ENCODE measurements around the gene ST8SIA1.

The ST8SIA1 gene

DNA sequence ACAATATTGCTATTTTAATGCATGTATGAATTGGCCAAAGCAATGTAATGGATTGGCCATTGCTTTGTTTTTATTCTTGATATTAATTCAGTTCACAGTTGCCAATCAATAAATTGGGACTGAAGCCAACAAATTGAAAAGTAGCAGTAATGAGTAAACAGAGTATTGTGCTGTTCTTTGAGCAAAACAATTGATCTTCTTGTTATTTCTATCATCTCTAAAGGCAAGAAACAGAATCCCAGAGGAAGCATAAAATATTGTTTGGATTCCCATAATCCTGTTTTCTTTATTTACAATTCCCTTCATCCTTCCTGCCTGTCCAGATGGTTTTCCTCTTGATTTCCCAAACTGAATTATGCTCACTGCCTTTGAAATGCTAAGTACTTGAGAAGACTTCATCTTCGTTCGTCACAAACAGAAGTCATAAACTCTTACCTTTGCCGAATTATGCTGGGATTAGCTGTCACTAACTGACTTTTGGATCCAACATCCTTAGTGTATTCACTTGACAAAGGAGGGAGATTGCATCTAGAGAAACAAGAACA is 85.9 kb downstream of the ST8SIA1 start:
- TF ChIP-seq ZNF274 (IDR thresholded peaks at IDR 0.05; ENCODE audit: low read depth, low read length): no peak
- no peak for TF ChIP-seq YY1 (IDR thresholded peaks at IDR 0.05; ENCODE audit: insufficient read depth, insufficient read length)
- TF ChIP-seq SUZ12 (IDR thresholded peaks at IDR 0.05; ENCODE audit: extremely low read depth, insufficient read depth, insufficient read length): no peak
- no peaks in the 10 kb centered on the region for H3K4me1 ChIP-seq (ENCODE audit: insufficient read depth, insufficient read length)
- no peak for DNase-seq (ENCODE audit: low read depth, low spot score)
- H3K9me3 ChIP-seq (ENCODE audit: insufficient read depth, low read length): no peaks in the 10 kb centered on the region
- no peak overlapping the region for H3K4me3 ChIP-seq (ENCODE audit: insufficient read length, low read depth)
- H3K27me3 ChIP-seq (ENCODE audit: insufficient read depth, insufficient read length): no peaks in the 10 kb centered on the region
- H3K9ac ChIP-seq (ENCODE audit: insufficient read length, low read depth): no peak overlapping the region
- H3K36me3 ChIP-seq (ENCODE audit: insufficient read depth, insufficient read length, low read length): no peaks in the 10 kb centered on the region

- TF ChIP-seq ZNF274 (IDR thresholded peaks at IDR 0.05; ENCODE audit: low read depth, low read length) (no peak), YY1 (IDR thresholded peaks at IDR 0.05; ENCODE audit: insufficient read depth, insufficient read length) (no peak), SUZ12 (IDR thresholded peaks at IDR 0.05; ENCODE audit: extremely low read depth, insufficient read depth, insufficient read length) (no peak)
- Histone ChIP-seq H3K27me3 (ENCODE audit: insufficient read depth, insufficient read length) (no peaks in the 10 kb centered on the region), H3K4me1 (ENCODE audit: insufficient read depth, insufficient read length) (no peaks in the 10 kb centered on the region)
Measured at GRCh38 chr12:22248121-22248520, 86.4 kb downstream of the ST8SIA1 start.

GRCh38 chr12:22246217-22246846 is 88.2 kb downstream of the ST8SIA1 start:
- no peaks in the 10 kb centered on the region for H3K36me3 ChIP-seq (ENCODE audit: insufficient read depth, insufficient read length, low read length)
- no peaks in the 10 kb centered on the region for H3K9me3 ChIP-seq (ENCODE audit: insufficient read depth, low read length)
- H3K27me3 ChIP-seq (ENCODE audit: insufficient read depth, insufficient read length): no peaks in the 10 kb centered on the region
- no peaks in the 10 kb centered on the region for H3K4me1 ChIP-seq (ENCODE audit: insufficient read depth, insufficient read length)
- H3K4me3 ChIP-seq (ENCODE audit: insufficient read length, low read depth): no peak overlapping the region
- no peak overlapping the region for H3K9ac ChIP-seq (ENCODE audit: insufficient read length, low read depth)
- TF ChIP-seq SUZ12 (IDR thresholded peaks at IDR 0.05; ENCODE audit: extremely low read depth, insufficient read depth, insufficient read length) (no peak), YY1 (IDR thresholded peaks at IDR 0.05; ENCODE audit: insufficient read depth, insufficient read length) (no peak), ZNF274 (IDR thresholded peaks at IDR 0.05; ENCODE audit: low read depth, low read length) (no peak)
- no peak for DNase-seq (ENCODE audit: low read depth, low spot score)

More at GRCh38 chr12:22248121-22248520, 86.4 kb downstream of the ST8SIA1 start:
- Histone ChIP-seq H3K9ac (ENCODE audit: insufficient read length, low read depth) (no peak overlapping the region), H3K4me3 (ENCODE audit: insufficient read length, low read depth) (no peak overlapping the region), H3K36me3 (ENCODE audit: insufficient read depth, insufficient read length, low read length) (no peaks in the 10 kb centered on the region), H3K9me3 (ENCODE audit: insufficient read depth, low read length) (no peaks in the 10 kb centered on the region)
- DNase-seq (ENCODE audit: low read depth, low spot score): no peak

DNA sequence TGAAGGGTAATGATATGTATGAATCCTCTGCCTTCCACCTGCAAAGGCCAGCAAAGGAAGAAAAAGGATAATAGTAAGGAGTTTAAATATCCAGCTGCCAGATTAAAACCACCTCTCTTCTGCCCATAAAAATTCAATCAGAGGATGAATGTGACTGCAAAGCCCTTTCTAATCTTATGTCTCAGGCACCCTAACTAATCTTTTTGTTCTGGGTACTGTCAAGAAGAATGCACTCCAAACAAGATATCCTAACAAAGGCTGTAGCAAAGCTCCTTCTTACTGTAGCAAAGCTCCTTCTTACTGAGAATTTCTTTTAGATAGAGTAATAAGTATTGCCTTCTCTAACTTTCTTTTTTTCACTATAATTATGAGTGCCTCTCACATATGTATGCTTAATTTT is 91.8 kb downstream of the ST8SIA1 start:
- TF ChIP-seq ZNF274 (IDR thresholded peaks at IDR 0.05; ENCODE audit: low read depth, low read length) (no peak), SUZ12 (IDR thresholded peaks at IDR 0.05; ENCODE audit: extremely low read depth, insufficient read depth, insufficient read length) (no peak), YY1 (IDR thresholded peaks at IDR 0.05; ENCODE audit: insufficient read depth, insufficient read length) (no peak)
- H3K9ac ChIP-seq (ENCODE audit: insufficient read length, low read depth): no peak overlapping the region
- DNase-seq (ENCODE audit: low read depth, low spot score): no peak
- no peaks in the 10 kb centered on the region for H3K4me1 ChIP-seq (ENCODE audit: insufficient read depth, insufficient read length)
- H3K4me3 ChIP-seq (ENCODE audit: insufficient read length, low read depth): no peak overlapping the region
- no peaks in the 10 kb centered on the region for H3K36me3 ChIP-seq (ENCODE audit: insufficient read depth, insufficient read length, low read length)
- no peaks in the 10 kb centered on the region for H3K27me3 ChIP-seq (ENCODE audit: insufficient read depth, insufficient read length)
- H3K9me3 ChIP-seq (ENCODE audit: insufficient read depth, low read length): no peaks in the 10 kb centered on the region

GRCh38 chr12:22238211-22238610 is 96.3 kb downstream of the ST8SIA1 start:
- no peaks in the 10 kb centered on the region for H3K27me3 ChIP-seq (ENCODE audit: insufficient read depth, insufficient read length)

GRCh38 chr12:22234561-22234960 is 99.9 kb downstream of the ST8SIA1 start:
- H3K36me3 ChIP-seq (ENCODE audit: insufficient read depth, insufficient read length, low read length): no peaks in the 10 kb centered on the region
- TF ChIP-seq YY1 (IDR thresholded peaks at IDR 0.05; ENCODE audit: insufficient read depth, insufficient read length): no peak
- no peak for TF ChIP-seq SUZ12 (IDR thresholded peaks at IDR 0.05; ENCODE audit: extremely low read depth, insufficient read depth, insufficient read length)
- TF ChIP-seq ZNF274 (IDR thresholded peaks at IDR 0.05; ENCODE audit: low read depth, low read length): no peak
- H3K27me3 ChIP-seq (ENCODE audit: insufficient read depth, insufficient read length): no peaks in the 10 kb centered on the region
- H3K9ac ChIP-seq (ENCODE audit: insufficient read length, low read depth): no peak overlapping the region
- H3K9me3 ChIP-seq (ENCODE audit: insufficient read depth, low read length): no peaks in the 10 kb centered on the region
- no peaks in the 10 kb centered on the region for H3K4me1 ChIP-seq (ENCODE audit: insufficient read depth, insufficient read length)
- H3K4me3 ChIP-seq (ENCODE audit: insufficient read length, low read depth): no peak overlapping the region
- DNase-seq (ENCODE audit: low read depth, low spot score): no peak

More at GRCh38 chr12:22238211-22238610, 96.3 kb downstream of the ST8SIA1 start:
- no peaks in the 10 kb centered on the region for H3K4me1 ChIP-seq (ENCODE audit: insufficient read depth, insufficient read length)
- no peaks in the 10 kb centered on the region for H3K9me3 ChIP-seq (ENCODE audit: insufficient read depth, low read length)
- H3K36me3 ChIP-seq (ENCODE audit: insufficient read depth, insufficient read length, low read length): no peaks in the 10 kb centered on the region
- no peak overlapping the region for H3K4me3 ChIP-seq (ENCODE audit: insufficient read length, low read depth)
- no peak overlapping the region for H3K9ac ChIP-seq (ENCODE audit: insufficient read length, low read depth)
- DNase-seq (ENCODE audit: low read depth, low spot score): no peak
- TF ChIP-seq ZNF274 (IDR thresholded peaks at IDR 0.05; ENCODE audit: low read depth, low read length) (no peak), SUZ12 (IDR thresholded peaks at IDR 0.05; ENCODE audit: extremely low read depth, insufficient read depth, insufficient read length) (no peak)

DNA sequence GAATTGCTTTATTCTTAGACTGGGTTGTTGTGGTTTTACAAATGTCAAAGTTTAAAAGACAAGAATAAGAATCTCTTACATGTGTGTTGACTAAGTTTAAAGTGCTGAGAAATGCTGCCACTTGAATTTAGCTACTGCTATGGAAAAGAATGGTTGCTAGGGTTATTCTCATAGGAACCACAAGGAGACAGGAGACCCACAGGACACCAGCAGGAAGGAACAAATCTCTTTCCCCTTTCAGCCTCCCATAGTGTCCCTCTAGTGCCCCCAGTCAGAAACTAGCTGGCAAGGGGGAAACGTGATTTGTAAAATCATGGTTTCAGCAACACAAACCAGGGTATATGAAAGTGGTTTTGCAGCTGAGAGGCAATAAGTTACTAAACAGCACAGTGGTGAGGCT is 102.7 kb downstream of the ST8SIA1 start:
- TF ChIP-seq YY1 (IDR thresholded peaks at IDR 0.05; ENCODE audit: insufficient read depth, insufficient read length) (no peak), SUZ12 (IDR thresholded peaks at IDR 0.05; ENCODE audit: extremely low read depth, insufficient read depth, insufficient read length) (no peak), ZNF274 (IDR thresholded peaks at IDR 0.05; ENCODE audit: low read depth, low read length) (no peak)

More for the DNA sequence above, 102.7 kb downstream of the ST8SIA1 start:
- Histone ChIP-seq H3K4me3 (ENCODE audit: insufficient read length, low read depth) (no peak overlapping the region), H3K27me3 (ENCODE audit: insufficient read depth, insufficient read length) (no peaks in the 10 kb centered on the region), H3K9ac (ENCODE audit: insufficient read length, low read depth) (no peak overlapping the region), H3K4me1 (ENCODE audit: insufficient read depth, insufficient read length) (no peaks in the 10 kb centered on the region), H3K36me3 (ENCODE audit: insufficient read depth, insufficient read length, low read length) (no peaks in the 10 kb centered on the region), H3K9me3 (ENCODE audit: insufficient read depth, low read length) (no peaks in the 10 kb centered on the region)
- DNase-seq (ENCODE audit: low read depth, low spot score): no peak
